IPS-NIHi7 (cell line): ENCODE measurements around the gene EPHB2.

Source experiments
- DNase-seq: peaks from one replicate; pipeline ENCODE4 v3.0.0; 2012; ENCODE audit warnings: mixed read lengths; ENCODE audit errors: extremely low spot score

EPHB2 gene

DNA sequence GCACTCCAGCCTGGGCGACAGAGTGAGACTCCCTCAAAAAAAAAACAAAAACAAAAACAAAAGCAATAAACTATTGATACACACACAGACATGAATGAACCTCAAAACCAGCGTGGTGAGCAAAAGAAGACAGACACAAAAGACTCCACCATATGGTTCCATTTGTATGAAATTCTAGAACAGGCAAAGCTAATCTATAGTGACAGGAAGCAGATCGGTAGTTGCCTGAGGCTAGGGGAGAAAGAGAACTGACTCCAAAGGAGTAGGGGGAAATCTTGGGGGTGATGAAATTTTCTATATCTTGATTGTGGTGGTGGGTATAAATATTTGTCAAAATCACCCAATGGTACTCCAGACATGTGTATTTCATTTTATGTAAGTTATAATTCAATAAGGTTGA lies 241.2 kb downstream of the EPHB2 start:
- no peak for DNase-seq

DNA sequence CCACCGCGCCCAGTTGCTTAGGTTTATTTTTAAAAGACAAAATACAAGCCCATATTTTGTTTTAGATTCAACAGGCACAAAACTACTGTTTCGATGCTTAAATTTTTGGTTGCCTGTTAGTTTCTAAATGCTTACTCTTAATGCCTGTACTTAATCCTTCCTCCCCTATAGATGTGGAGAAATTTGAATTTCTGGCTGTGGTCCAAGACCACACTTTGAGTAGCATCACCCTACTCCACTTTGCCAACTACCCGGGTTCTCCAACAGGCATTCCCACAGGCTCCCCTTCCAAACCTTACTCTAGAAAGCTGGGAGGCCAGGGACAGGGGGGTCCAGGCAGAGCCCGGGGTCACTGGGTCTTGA lies 242.0 kb downstream of the EPHB2 start:
- no peak for DNase-seq

DNA sequence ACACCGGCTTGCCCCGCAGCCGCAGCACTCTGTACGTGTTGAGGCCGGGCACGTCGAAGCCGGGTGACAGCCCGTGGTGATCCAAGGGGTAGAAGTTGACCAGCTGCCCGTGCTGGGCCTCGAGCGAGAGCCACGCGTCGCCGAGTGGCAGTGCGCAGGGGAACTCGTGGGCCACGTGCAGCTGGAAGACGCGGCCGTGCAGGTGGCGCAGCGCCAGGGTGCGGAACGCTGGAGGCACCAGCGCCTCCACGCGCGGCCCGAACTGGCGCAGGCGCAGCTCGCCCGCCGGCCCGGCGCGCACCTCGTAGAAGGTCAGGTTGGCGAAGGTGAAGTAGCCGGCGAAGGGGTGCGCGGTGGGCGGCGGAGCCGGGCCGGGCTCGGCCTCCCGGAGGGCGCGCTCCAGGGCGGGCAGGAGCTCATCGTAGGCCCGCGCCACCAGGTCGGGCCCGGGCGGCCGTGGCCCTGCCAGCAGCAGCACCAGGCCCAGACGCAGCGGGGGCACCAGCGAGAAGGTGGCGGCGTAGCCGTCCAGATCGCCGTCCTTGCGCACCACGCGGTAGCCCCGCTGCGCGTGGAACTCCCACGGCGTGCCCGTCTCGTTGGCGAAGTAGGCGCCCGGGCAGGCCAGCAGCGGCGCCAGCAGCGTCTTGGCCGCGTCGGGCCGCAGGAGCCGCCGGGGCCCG lies 242.6 kb downstream of the EPHB2 start:
- peak; percentile 36 for DNase-seq

DNA sequence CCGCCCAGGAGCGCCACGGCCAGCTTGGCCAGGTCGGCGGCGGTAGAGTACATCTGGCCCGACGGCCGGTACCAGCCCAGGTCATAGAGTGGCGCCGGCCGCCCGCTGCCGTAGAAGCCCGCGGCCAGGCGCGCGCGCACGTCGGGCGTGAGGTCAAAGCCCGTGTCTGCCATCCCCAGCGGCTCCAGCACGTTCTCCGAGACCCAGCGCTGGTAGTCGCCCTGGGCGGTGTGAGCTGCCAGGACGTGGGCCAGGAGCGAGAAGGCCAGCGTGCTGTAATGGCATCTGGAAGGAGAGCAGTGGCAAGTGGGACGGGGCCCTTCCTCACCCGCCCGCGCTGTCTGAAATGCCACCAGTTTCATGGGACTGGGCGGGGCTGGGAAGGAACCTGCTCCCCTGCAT lies 243.1 kb downstream of the EPHB2 start:
- DNase-seq = peak; percentile 55

DNA sequence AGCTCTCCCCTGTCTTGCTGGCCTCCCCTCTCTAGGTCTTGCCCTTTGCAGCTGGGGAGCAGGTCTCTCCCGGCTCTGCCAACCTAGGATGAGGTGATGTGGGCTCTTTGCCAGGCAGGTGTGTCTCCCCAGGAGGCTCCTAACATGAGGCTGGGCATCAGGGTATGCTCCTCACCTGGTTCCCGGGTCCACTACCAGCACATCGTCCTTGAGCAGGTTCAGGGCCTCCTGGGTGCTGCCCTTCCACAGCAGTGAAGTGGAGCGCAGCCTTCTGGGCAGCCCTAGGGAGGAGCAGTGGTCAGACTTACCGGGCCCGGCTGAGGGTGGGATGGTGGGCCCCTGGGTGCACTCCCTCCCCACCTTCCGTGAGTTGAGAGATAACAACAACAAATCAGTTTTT lies 244.5 kb downstream of the EPHB2 start:
- no peak for DNase-seq

DNA sequence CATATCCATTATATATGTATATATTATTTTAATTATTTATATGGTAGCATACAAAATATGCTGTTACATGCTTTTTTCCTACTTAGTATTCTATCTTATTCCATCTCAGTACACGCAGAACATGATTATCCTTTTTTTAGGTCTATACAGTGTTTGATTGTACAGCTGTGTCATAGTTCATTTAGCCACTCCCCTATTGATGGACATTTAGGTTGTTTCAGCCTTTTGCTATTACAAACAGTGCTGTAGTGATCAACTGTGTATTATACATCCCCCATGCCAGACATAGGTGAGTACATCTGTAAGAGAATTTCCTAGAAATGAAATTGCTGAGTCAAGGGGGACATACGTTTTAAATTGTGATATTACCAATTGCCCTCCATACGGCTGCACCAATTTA lies 246.4 kb downstream of the EPHB2 start:
- no peak for DNase-seq

DNA sequence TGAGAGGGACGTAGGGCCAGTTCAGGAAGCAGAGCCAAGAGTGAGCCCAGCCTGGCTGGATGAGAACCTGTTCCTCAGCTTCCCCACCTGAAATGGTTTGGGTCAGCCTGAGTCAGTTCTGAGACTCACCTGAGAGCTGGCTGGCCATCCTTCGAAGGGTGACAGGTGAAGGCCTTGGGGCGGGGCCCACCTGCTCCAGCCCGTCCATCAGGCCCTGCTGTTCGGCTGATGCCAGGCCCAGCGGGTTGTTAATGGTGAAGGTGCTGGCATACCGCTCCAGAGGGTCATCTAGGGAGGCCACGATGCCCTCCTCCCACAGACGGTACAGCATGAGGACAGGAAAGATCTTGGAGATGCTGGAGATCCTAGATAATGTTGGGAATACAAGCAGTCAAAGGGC lies 247.9 kb downstream of the EPHB2 start:
- DNase-seq = no peak

DNA sequence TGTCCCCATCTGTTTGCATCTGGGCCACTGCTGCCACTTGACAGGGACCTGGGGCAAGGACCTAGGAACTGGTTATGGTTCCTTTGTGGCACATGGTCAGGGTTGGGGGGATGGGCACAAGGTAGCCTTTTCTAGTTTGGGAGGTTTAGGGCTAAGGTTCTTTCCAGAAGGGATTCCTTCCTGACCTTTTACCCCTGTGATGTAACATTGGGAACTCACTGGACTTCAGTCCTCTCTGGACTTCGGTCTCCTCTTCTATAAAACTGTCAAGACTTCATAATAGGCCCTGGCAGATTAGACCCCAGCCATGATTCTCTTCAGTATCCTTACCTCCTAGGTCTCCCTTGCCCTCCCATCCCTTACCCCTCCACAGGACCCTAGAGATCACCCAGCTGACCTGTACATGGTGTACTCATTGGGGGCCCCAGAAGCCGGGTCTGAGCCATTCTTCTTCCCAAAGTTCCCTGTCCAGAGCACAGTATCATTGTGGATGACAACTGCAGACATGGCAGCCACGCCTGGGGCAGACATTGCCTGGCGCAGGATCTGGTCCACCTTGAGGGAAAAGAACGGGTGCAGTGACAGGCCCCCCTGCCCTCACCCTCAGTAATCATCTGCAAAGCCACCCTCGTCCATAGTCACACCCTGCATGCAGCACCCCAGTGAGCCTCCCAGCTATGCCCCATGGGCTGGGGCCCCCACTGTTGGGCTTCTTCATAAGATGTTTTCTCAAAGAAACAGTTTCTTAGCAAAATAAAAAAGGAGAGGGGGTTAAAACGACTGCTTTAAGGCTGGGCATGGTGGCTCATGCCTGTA lies 249.1 kb downstream of the EPHB2 start:
- DNase-seq = no peak

DNA sequence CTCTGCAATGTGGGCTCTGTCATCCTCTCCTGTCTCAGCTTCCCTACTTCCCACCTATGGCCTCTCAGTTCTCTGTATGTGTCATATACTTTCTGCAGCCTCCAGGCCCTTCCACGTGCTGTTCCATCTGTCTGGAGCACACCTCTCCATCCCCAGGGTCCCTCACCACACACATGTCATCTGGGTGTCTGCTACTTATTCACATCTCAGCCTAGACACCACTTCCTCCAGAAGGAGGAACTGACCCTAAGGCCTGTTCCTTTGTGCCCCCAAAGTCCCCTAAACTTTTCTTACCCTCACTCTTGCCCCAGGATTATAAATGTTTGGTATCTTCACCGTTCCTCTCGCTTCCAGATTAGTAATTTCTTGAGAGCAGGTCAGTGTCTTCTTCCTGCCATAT lies 251.9 kb downstream of the EPHB2 start:
- DNase-seq = no peak

DNA sequence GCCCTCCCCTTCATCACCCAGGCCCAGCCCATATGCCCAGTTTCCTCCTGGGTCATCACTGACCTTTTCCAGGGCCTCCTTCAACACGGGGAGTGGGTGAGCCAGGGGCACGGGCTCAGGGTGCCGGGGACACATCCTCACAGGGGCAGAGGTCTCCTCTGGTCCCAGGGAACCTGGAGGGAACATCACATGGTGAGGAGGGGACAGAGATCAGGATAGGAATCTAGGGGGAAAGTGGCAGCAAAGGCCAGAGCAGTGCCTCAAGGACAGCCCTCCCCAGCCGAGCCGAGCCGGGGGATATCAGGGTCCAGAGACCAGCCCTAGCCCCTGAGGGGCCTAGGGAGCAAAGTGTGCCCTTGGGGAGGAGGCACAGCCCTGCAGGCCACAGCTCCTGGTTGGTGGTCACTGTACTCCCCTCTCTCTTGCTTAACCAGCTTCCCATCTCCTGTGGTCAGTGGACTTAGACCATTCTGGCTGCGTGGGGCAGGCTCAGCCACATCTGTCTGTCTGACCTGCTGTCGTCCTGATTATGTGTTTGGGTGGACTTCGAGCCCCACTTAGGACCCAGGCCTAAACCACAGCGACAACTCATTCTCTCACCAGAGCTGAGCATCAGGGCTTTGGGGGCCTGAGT lies 252.5 kb downstream of the EPHB2 start:
- DNase-seq = no peak

DNA sequence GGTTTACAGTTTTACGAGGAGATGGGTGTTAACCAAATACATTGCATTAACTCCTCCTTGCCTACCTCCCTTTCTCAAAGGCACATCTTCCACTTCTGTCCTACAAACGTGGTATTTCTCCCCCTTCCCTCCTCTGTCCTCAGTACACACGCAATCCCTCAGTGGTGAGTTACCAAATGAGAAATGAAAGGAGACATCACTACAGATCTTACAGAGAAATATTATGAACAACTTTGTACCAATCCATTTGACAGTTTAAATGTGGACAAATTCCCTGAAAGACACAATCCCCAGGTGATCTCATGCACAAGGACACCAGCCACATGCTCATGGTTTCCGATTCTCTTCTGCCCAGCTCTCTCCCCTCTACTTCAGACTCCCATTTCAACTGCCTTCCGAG lies 255.7 kb downstream of the EPHB2 start:
- no peak for DNase-seq

DNA sequence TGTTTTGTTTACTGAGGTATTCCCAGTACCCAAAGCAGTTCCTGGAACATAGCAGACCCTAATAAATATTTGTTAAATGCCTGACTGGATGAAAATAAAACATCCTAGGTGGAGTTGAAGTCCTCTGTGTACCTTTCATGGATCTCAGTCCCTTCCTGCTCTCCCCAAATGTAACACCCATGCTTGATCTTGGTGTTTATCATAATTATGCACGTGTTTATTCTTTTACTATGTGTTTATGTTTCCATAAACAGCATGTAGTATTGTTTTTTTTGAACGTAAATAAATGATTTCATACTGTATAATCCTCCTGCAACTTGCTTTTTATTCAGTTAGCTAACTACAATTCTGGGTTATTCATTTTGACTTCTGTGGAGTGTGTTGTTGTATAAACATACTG lies 257.2 kb downstream of the EPHB2 start:
- no peak for DNase-seq

DNA sequence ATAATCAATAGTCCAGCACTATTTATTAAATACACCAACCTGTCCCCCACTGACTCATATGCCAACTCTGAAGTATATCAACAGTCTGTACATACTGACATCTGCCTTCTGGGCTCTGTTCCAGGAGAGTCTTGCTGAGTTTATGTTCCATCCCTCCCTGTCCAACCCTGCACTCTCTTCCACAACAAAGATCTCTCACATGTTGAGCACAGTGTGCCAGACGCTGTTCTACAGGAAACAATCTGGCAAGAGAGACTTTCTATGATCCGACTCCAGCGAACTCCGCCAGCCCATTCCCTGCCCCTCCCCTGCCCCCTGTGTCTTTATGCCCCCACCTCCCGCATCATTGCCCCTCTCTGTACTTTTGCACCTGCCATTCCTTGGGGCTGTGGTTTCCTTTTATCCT lies 258.7 kb downstream of the EPHB2 start:
- DNase-seq = no peak

DNA sequence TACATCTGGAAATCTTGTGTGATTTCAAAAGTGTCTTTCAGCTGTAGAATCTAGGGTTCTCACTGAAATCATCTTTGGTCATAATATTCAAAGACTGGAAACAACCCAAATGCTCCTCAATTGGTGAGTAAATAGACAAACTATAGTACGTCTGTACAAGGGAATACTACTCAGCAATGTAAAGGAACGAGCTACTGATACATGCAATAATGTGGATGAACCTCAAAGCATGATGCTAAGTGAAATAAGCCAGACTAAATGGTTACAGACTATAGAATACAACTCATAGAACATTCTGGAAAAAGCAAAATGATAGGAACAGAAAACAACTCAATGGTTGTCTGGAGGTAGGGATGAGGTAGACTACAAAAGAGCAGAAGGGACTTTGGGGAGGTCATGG lies 259.5 kb downstream of the EPHB2 start:
- no peak for DNase-seq
